Thymus (tissue), 11 donors: Measurements from ENCODE around the gene PLD3. TPM values are rescaled to one million over a fixed set of nuclear protein-coding genes. Genes with fewer than 3 reads are reported as not detected.

Source experiments
- DNase-seq, 9 donors: peaks; one replicate each; pipeline ENCODE4 v3.0.0-alpha.2; 2013; ENCODE audit warnings: low spot score in 9 of 9, low read depth in 6 of 9, missing footprints in 1 of 9
- H3K27ac ChIP-seq, 2 donors: one replicate each; pipeline ENCODE4 v1.5.1; 2013; ENCODE audit warnings: control low read depth in 1 of 2, low read depth in 1 of 2, low read length in 1 of 2, mild to moderate bottlenecking in 1 of 2, moderate library complexity in 1 of 2
- H3K27me3 ChIP-seq, 2 donors: one replicate each; pipeline ENCODE4 v1.5.1; 2013; ENCODE audit warnings: low read length in 1 of 2; ENCODE audit not compliant: control insufficient read depth in 2 of 2, insufficient read depth in 1 of 2
- H3K36me3 ChIP-seq, 2 donors: one replicate each; pipeline ENCODE4 v1.5.1; 2013; ENCODE audit warnings: low read length in 1 of 2, mild to moderate bottlenecking in 1 of 2, moderate library complexity in 1 of 2; ENCODE audit not compliant: control insufficient read depth in 2 of 2, insufficient read depth in 2 of 2
- H3K4me1 ChIP-seq, 2 donors: one replicate each; pipeline ENCODE4 v1.5.1; 2013; ENCODE audit warnings: low read length in 2 of 2; ENCODE audit not compliant: control insufficient read depth in 2 of 2, insufficient read depth in 2 of 2
- H3K4me3 ChIP-seq, 2 donors: one replicate each; pipeline ENCODE4 v1.5.1; 2013; ENCODE audit warnings: low read length in 2 of 2, control low read depth in 1 of 2, mild to moderate bottlenecking in 1 of 2
- H3K9me3 ChIP-seq, 2 donors: one replicate each; pipeline ENCODE4 v1.5.1; 2013; ENCODE audit warnings: low read length in 1 of 2, mild to moderate bottlenecking in 1 of 2; ENCODE audit not compliant: control insufficient read depth in 2 of 2, insufficient read depth in 1 of 2
- WGBS: extraction: QIAGEN DNeasy Blood & Tissue Kit; methylation state at CpG from one replicate; pipeline ENCODE4 v1.1.7; 2013; 5-methylcytosine and 5-hydroxymethylcytosine counted together
- polyA plus RNA-seq: library from polyadenylated mRNA; stranded (reverse); fragments of 200-250 nt; gene quantifications from one replicate; pipeline ENCODE4 v1.2.3, GENCODE V29; 2013
- total RNA-seq: library from RNA; stranded (reverse); fragments of 120-200 nt; gene quantifications from one replicate; pipeline ENCODE4 v1.2.4, GENCODE V29; 2013
- donor health status: healthy.

The PLD3 gene
- total and polyA plus RNA-seq, 2 donors: 70.3 to 108 TPM

DNA sequence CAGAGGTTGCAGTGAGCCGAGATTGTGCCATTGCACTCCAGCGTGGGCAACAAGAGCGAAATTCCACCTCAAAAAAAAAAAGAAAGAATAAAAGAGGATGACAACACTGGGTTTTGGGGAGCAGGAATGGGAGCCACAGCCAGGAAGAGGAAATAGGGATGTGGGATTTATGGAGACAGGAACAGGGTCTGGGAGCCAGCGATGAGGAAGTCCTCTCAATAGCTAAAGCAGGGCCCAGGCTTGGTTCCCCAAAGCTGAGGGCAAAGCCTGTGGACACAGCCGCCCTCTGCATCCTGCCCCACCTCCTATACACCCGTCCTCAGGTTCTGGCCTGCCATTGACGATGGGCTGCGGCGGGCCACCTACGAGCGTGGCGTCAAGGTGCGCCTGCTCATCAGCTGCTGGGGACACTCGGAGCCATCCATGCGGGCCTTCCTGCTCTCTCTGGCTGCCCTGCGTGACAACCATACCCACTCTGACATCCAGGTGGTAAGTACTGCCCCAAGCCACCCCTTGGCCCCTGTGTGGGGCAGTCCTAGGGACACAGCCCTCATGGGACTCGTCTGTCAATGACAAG lies 27.9 kb downstream of the PLD3 start:
- Histone ChIP-seq H3K4me3 (no peak overlapping the region), H3K27me3 (no peaks in the 10 kb centered on the region), H3K36me3 (peaks cover 13 to 34% of the 10 kb centered on the region in 2 donors), H3K4me1 (no peaks in the 10 kb centered on the region), H3K9me3 (no peaks in the 10 kb centered on the region), H3K27ac (no peak overlapping the region)
- 97% methylated on average over 17 of the region's 17 CpGs for WGBS
- no peak for DNase-seq

GRCh38 chr19:40377876-40378385 lies 29.4 kb downstream of the PLD3 start:
- WGBS: 96% methylated on average over 25 of the region's 25 CpGs
- no peaks in the 10 kb centered on the region for H3K9me3 ChIP-seq
- H3K27me3 ChIP-seq: no peaks in the 10 kb centered on the region
- H3K4me1 ChIP-seq: no peaks in the 10 kb centered on the region
- H3K27ac ChIP-seq: no peak overlapping the region
- H3K36me3 ChIP-seq: peaks cover 9 to 22% of the 10 kb centered on the region in 2 donors
- H3K4me3 ChIP-seq: no peak overlapping the region
- DNase-seq: no peak

DNA sequence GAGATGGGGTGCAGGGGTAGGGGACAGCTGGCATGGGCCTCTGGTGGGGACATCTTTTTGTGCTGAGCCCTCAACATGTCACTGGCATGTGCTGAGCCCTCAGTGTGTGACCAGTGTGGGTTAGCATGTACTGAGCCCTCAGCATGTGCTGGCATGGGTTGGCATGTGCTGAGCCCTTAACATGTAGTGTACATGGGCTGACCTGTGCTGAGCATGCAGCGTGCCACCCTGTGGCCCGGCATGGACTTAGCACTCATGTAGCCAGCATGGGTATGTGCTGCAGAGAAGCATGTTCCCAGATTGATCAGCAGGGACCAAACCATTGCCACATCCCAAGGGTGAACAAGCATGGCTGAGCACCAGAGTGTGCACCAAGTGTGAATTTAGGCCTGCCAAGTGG lies 30.0 kb downstream of the PLD3 start:
- Histone ChIP-seq H3K36me3 (peaks cover 6 to 22% of the 10 kb centered on the region in 2 donors), H3K27me3 (no peaks in the 10 kb centered on the region), H3K9me3 (no peaks in the 10 kb centered on the region), H3K4me1 (no peaks in the 10 kb centered on the region), H3K27ac (no peak overlapping the region), H3K4me3 (no peak overlapping the region)
- WGBS: 93% methylated on average over 2 of the region's 2 CpGs
- no peak for DNase-seq

- no peaks in the 10 kb centered on the region for H3K4me1 ChIP-seq
- no peak overlapping the region for H3K4me3 ChIP-seq
- H3K9me3 ChIP-seq: no peaks in the 10 kb centered on the region
- DNase-seq: no peak
- H3K27me3 ChIP-seq: peaks cover 0 to 2% of the 10 kb centered on the region in 2 donors
- no peak overlapping the region for H3K27ac ChIP-seq
- 93% methylated on average over 11 of the region's 11 CpGs for WGBS
- peaks cover 2 to 15% of the 10 kb centered on the region in 2 donors for H3K36me3 ChIP-seq
These were observed 31.1 kb downstream of the PLD3 start for GRCh38 chr19:40379446-40380198.

DNA sequence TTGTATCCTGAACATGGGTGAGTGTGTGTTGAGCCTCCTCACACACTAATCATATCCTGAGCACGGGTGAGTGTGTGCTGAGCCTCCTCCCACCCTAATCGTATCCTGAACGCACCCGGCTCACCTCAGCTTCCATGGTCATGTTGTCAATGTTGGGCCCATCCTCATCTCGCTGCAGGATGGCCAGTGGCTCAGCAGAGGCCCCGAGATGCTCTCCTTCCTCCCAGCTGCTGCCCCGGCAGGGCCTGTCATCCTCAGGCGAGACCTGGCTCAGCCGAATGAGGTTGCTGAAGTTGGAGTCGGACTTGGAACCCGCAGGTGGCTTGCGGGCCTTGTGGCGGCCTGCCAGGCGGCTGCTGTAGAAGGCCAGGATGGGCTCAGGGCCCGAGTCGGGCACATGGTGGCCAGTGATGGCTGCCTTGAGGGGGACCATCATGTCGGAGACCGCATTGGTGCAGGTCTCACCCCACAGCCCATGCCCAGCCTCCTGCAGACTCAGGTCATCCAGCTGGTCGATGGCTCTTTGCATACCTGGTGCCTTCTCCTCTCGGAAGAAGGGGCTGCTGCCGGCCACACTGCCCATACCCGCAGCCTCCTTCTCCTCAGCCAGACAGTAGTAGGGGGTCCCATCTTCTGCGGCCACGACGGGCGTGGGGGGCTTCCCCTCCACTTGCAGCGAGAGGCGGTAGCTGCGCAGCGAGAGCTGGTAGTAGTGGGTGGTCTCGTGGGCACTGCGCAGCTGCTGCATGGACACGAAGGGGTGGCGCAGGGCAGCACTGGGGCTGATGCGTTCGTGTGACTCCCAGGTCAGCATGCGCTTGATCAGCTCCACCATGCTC lies 31.9 kb downstream of the PLD3 start:
- 96% methylated on average over 37 of the region's 37 CpGs for WGBS
- Histone ChIP-seq H3K27ac (no peak overlapping the region), H3K4me1 (no peaks in the 10 kb centered on the region), H3K4me3 (no peak overlapping the region), H3K36me3 (peaks cover 2 to 15% of the 10 kb centered on the region in 2 donors), H3K9me3 (no peaks in the 10 kb centered on the region), H3K27me3 (peaks cover 0 to 2% of the 10 kb centered on the region in 2 donors)
- DNase-seq: no peak

DNA sequence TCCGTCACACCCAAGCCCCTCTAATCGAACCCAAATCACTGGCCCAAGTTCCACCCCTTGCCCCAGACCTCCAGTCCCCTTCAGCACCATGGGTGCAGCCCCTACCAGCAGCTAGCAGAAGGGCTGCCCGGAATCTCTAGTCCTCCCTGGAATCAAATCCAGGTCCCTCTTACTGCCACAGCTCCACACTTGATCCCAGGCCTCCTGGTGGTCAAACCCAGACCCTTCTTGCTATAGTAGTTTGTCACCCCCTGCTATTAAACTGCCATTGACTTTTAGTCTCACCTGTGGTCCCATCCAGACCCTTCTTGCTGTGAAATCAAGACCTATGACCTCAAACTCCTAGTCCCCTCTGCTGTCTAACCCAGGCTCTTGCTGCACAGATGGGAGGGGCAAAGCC lies 32.8 kb downstream of the PLD3 start:
- no peak for DNase-seq
- Histone ChIP-seq H3K9me3 (no peaks in the 10 kb centered on the region), H3K4me3 (no peak overlapping the region), H3K36me3 (peaks cover 2 to 15% of the 10 kb centered on the region in 2 donors), H3K27me3 (peaks cover 0 to 2% of the 10 kb centered on the region in 2 donors), H3K4me1 (no peaks in the 10 kb centered on the region), H3K27ac (no peak overlapping the region)
- 95% methylated on average over 3 of the region's 3 CpGs for WGBS

DNA sequence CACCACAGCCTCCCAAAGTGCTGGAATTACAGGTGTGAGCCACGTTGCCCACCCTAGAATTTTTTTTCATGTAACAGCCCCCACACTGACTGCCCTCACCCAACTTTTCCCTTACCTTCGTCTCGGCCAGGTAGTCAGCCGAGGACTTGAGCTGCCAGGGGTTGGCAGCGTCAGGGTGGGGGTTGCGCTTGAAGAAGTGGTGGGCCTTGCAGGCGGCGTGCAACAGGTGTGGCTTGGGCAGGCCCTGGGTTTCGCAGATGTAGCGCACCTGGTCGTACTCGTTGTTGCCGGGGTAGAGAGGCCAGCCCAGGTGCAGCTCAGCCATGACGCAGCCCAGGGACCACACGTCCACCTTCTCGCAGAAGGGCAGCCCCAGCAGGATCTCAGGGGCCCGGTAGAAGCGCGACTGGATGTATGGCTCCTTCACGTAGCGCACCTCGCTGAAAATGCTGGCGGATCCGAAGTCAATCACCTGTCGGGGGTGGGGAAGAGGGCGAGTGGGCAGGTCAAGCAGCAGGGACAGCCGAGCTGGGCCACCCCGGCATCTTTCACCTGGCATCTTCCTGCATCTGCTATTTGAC lies 35.3 kb downstream of the PLD3 start:
- DNase-seq: no peak
- Histone ChIP-seq H3K9me3 (no peaks in the 10 kb centered on the region), H3K27me3 (peaks cover 0 to 2% of the 10 kb centered on the region in 2 donors), H3K4me1 (no peaks in the 10 kb centered on the region), H3K36me3 (peaks cover 2 to 3% of the 10 kb centered on the region in 2 donors), H3K4me3 (no peak overlapping the region), H3K27ac (no peak overlapping the region)
- WGBS: 91% methylated on average over 28 of the region's 28 CpGs

DNA sequence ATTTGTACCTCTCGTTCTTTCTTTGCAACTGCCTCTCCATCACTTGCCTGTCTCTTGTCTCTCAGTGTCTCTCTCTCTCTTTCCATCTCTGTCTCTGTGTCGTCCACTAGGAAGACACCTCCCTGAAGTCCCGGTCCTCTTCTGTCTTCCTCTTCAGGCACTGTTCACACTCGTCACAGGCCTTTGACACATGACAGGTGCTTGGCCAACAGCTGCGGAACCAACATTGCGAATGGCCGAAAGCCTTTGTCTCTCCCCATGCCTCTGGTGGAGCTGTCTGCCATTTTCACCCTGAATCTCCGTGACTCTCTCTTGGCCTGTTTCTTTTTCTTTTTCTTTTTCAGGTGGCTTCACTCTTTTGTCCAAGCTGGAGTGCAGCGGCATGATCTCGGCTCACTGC lies 38.7 kb downstream of the PLD3 start:
- Histone ChIP-seq H3K27ac (no peak overlapping the region), H3K4me1 (no peaks in the 10 kb centered on the region), H3K9me3 (no peaks in the 10 kb centered on the region), H3K4me3 (no peak overlapping the region), H3K36me3 (no peaks in the 10 kb centered on the region), H3K27me3 (peaks cover 0 to 2% of the 10 kb centered on the region in 2 donors)
- no peak for DNase-seq
- WGBS: 96% methylated on average over 10 of the region's 10 CpGs
